ENCODE data around the gene ZFHX2.

- TF ChIP-seq CTCF (IDR thresholded peaks at IDR 0.05) (peak in 1 of 6 experiments; percentile 19), POLR2A (IDR thresholded peaks at IDR 0.05) (no peak)
These were observed 68.2 kb downstream of the ZFHX2 start for GRCh38 chr14:23483236-23483854.
